HL-60 (cell line): ENCODE results near the gene PIK3R4.

Experiments
- DNase-seq, 2 experiments: peaks; one replicate each; pipeline ENCODE4 v3.0.0-alpha.2; 2010 to 2020; ENCODE audit warnings: low read depth in 1 of 2, low spot score in 1 of 2
- H3K27ac ChIP-seq: fragments of 250-450 bp; sonication (Bioruptor Pico); replicated peaks from 2 replicates; pipeline ENCODE4 v1.5.1; 2020; ENCODE audit warnings: mild to moderate bottlenecking, moderate library complexity
- H3K27me3 ChIP-seq: fragments of 250-450 bp; sonication (Bioruptor Pico); 2 replicates; pipeline ENCODE4 v1.5.1; 2021; ENCODE audit warnings: mild to moderate bottlenecking, moderate library complexity; ENCODE audit not compliant: insufficient read depth, poor library complexity, severe bottlenecking
- H3K4me3 ChIP-seq: replicated peaks from 2 replicates; pipeline ENCODE4 v1.5.1; 2011; ENCODE audit warnings: mild to moderate bottlenecking, control low read depth, low read length; ENCODE audit not compliant: insufficient read depth
- CTCF ChIP-seq: IDR thresholded peaks from one replicate; pipeline ENCODE4 v1.5.1; 2011; ENCODE audit warnings: low read length, control low read depth, inconsistent platforms; ENCODE audit not compliant: insufficient read depth
- GABPA ChIP-seq: IDR thresholded peaks from 2 replicates; pipeline ENCODE4 v1.6.1; 2012; ENCODE audit warnings: low read depth
- POLR2AphosphoS5 ChIP-seq: IDR thresholded peaks from 2 replicates; pipeline ENCODE4 v1.6.1; 2012; ENCODE audit warnings: low read depth
- REST ChIP-seq: IDR thresholded peaks from 2 replicates; pipeline ENCODE4 v1.6.1; 2012; ENCODE audit warnings: low read depth; ENCODE audit not compliant: insufficient replicate concordance
- SPI1 ChIP-seq: IDR thresholded peaks from 2 replicates; pipeline ENCODE4 v1.6.1; 2012; ENCODE audit warnings: low read depth, mild to moderate bottlenecking, borderline replicate concordance

The PIK3R4 gene

GRCh38 chr3:130671545-130672312, 74.9 kb downstream of the PIK3R4 start:
- H3K27me3 ChIP-seq: no peaks in the 10 kb centered on the region
- TF ChIP-seq GABPA (no peak), CTCF (no peak), POLR2AphosphoS5 (no peak)
- peak in 1 of 2 experiments; percentile 7 for DNase-seq
- no peak overlapping the region for H3K4me3 ChIP-seq
- no peak overlapping the region for H3K27ac ChIP-seq

GRCh38 chr3:130669740-130670139, 76.9 kb downstream of the PIK3R4 start:
- Histone ChIP-seq H3K4me3 (no peak overlapping the region), H3K27ac (no peak overlapping the region), H3K27me3 (no peaks in the 10 kb centered on the region)
- TF ChIP-seq SPI1: no peak
- no peak for TF ChIP-seq POLR2AphosphoS5
- TF ChIP-seq GABPA: no peak
- TF ChIP-seq REST: no peak
- no peak for TF ChIP-seq CTCF
- no peak for DNase-seq

- no peaks in the 10 kb centered on the region for H3K27me3 ChIP-seq
- TF ChIP-seq GABPA (no peak), CTCF (no peak)
- no peak for DNase-seq
- H3K4me3 ChIP-seq: no peak overlapping the region
- H3K27ac ChIP-seq: no peak overlapping the region
Observed at GRCh38 chr3:130663092-130663491, 83.5 kb downstream of the PIK3R4 start.

GRCh38 chr3:130662501-130662996, 84.1 kb downstream of the PIK3R4 start:
- Histone ChIP-seq H3K27ac (no peak overlapping the region), H3K4me3 (no peak overlapping the region), H3K27me3 (no peaks in the 10 kb centered on the region)
- no peak for DNase-seq
- TF ChIP-seq GABPA (no peak), REST (no peak), CTCF (no peak), POLR2AphosphoS5 (no peak), SPI1 (no peak)
